Measurements from ENCODE around the gene OTOF.

DNA sequence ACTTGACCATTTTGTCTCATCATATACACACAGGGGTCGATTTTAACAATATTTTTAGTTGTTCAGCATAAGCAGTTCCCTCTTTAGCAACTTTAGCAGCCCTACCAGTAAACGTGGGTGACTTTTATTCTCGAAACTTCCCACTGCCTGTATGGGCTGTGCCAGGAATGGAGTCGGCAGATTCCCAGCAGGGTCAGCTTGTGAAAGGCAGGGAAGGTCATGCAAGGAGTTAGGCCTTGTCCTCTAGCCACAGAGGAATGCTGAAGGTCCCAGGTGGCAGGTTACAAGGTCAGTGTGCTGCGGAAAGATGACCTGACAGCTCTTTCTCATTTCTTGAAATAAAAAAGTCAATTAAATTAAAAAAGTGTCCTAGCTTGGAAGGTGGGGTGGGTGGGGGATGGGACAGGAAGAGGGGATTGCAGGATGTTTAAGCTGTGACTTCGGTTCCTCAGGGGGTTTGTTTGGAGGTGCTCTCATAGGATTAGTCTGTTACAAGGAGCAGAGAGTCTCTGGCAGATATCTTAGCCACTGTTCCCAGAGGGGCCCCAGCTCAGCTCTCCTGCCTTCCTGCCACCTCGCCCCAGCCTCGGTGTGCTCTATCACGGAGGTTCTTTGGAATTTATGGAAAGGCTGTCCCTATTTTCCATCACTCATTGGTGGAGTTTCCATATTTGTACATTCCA is 54.8 kb downstream of the OTOF start:
- TF ChIP-seq, protein P1, sequence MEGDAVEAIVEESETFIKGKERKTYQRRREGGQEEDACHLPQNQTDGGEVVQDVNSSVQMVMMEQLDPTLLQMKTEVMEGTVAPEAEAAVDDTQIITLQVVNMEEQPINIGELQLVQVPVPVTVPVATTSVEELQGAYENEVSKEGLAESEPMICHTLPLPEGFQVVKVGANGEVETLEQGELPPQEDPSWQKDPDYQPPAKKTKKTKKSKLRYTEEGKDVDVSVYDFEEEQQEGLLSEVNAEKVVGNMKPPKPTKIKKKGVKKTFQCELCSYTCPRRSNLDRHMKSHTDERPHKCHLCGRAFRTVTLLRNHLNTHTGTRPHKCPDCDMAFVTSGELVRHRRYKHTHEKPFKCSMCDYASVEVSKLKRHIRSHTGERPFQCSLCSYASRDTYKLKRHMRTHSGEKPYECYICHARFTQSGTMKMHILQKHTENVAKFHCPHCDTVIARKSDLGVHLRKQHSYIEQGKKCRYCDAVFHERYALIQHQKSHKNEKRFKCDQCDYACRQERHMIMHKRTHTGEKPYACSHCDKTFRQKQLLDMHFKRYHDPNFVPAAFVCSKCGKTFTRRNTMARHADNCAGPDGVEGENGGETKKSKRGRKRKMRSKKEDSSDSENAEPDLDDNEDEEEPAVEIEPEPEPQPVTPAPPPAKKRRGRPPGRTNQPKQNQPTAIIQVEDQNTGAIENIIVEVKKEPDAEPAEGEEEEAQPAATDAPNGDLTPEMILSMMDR (IDR thresholded peaks at IDR 0.05), result no peak
- no peak for TF ChIP-seq POLR2A (IDR thresholded peaks at IDR 0.05)
